Measurements from ENCODE around the gene AKIP1.
"Not testable (repeated sequence)": the region's sequence is repeated elsewhere in the genome, so short reads cannot be mapped to it uniquely, and the experiment has no call there.

Gene AKIP1

DNA sequence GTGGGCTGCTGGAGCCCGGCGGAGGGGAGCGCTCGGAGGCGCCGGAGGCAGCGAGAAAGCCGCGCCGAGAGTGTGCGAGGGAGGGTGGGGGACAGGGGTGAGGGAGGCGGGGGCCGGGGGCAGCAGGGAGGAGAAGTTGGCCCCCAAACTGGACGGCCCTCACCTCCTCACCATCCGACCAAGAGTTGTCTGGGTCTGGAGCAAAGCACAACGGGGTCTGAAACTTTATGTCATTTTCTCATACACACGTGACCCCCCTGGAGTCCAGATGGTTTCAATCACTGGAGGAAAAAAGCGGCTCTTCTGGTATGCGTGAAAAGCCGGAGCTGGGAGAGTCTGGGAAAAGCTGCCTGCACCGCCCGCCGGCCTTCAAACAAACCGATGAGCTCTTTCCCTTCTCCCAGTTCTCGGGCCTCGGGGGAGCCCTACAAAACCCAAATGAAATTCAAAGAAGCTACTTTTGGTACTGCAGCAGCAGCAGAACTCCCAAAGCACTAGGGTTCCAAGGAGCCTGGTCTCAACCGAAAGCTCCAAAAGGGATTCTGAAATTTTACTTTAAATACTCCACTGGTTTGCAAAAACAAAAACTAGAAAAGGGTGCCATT lies 39.7 kb upstream of the AKIP1 start:
- peak overlapping the region; percentile 75 for H3K27ac ChIP-seq
- no peak for TF ChIP-seq CTCF (conservative IDR thresholded peaks at IDR 0.05)

DNA sequence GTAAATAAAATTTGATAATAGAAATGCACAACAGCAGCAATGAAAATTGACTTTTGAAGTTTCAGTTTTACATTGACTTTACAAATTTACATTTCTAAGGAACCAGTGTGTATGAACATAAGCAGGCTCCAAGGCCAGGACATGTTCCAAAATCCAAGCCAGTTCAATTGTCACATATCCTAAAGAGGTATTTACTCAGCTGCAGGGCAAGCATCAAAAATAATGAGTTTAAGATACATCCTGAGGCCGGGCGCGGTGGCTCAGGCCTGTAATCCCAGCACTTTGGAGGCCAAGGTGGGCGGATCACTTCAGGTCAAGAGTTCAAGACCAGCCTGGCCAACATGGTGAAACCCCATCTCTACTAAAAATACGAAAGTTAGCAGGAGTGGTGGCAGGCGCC lies 39.0 kb upstream of the AKIP1 start:
- peak overlapping the region; percentile 75; the same call in 1 of the 2 replicates for H3K27ac ChIP-seq
- TF ChIP-seq CTCF (conservative IDR thresholded peaks at IDR 0.05), result no peak

- TF ChIP-seq CTCF (conservative IDR thresholded peaks at IDR 0.05), result no peak
- no peak overlapping the region for H3K27ac ChIP-seq
These were observed 37.1 kb upstream of the AKIP1 start for GRCh38 chr11:8873741-8874405.

- no peak for TF ChIP-seq CTCF (conservative IDR thresholded peaks at IDR 0.05)
- no peak overlapping the region for H3K27ac ChIP-seq
These were observed 32.2 kb upstream of the AKIP1 start for GRCh38 chr11:8878771-8879170.

DNA sequence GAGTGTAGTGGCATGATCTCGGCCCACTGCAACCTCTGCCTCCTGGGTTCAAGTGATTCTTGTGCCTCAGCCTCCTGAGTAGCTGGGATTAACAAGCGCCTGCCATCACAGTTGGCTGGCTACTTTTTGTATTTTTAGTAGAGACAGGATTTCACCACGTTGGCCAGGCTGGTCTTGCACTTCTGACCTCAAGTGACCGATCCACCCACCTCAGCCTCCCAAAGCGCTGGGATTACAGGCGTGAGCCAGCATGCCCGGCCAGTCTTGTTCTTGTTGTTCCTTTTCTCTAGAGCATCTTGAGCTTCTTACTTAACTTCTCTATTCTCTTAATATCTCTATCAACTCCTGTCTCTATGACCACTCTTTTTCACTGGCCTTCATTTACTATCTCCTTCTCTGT lies 29.4 kb upstream of the AKIP1 start:
- not testable (repeated sequence) for H3K27ac ChIP-seq

- H3K27ac ChIP-seq, result peak overlapping the region; percentile 59
- no peak for TF ChIP-seq CTCF (conservative IDR thresholded peaks at IDR 0.05)
These were observed 24.7 kb upstream of the AKIP1 start for GRCh38 chr11:8886322-8886721.

GRCh38 chr11:8891185-8891584 lies 19.8 kb upstream of the AKIP1 start:
- H3K27ac ChIP-seq, result not testable (repeated sequence)

- no peak for TF ChIP-seq CTCF (conservative IDR thresholded peaks at IDR 0.05)
- H3K27ac ChIP-seq, result no peak overlapping the region
These were observed 11.8 kb upstream of the AKIP1 start for GRCh38 chr11:8899119-8899753.

All from VCaP (cell line).